ENCODE results near the gene RBM22.

RBM22 gene

DNA sequence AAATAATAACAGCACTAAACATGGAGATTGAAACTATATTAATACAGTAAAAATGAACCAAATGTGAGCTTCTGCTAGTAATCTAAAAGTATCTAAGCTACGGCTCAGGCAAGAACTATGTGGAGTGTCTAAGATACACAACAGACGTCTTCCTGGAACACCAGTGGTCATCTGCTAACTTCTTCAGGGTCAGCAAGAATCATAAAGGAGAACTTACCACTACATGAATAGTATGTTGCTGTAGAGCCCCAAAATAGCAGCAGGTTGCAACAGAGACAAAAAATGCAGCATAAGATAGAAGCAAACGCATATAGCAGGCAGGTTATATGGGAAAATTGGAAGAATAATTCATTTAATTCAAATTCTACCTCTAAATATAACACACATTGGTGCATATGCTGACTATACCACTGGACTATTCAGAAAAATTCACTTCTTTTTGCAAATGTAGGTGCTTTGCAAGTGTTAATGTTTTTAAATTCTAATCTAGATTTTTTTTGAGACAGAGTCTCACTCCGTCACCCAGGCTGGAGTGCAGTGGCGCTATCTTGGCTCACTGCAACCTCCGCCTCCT lies 30.9 kb upstream of the RBM22 start:
- DNase-seq (ENCODE audit: low read depth) = no peak
- no peak overlapping the region for H3K4me3 ChIP-seq (ENCODE audit: control insufficient read depth, low read depth, low read length)
- TF ChIP-seq, protein P1, sequence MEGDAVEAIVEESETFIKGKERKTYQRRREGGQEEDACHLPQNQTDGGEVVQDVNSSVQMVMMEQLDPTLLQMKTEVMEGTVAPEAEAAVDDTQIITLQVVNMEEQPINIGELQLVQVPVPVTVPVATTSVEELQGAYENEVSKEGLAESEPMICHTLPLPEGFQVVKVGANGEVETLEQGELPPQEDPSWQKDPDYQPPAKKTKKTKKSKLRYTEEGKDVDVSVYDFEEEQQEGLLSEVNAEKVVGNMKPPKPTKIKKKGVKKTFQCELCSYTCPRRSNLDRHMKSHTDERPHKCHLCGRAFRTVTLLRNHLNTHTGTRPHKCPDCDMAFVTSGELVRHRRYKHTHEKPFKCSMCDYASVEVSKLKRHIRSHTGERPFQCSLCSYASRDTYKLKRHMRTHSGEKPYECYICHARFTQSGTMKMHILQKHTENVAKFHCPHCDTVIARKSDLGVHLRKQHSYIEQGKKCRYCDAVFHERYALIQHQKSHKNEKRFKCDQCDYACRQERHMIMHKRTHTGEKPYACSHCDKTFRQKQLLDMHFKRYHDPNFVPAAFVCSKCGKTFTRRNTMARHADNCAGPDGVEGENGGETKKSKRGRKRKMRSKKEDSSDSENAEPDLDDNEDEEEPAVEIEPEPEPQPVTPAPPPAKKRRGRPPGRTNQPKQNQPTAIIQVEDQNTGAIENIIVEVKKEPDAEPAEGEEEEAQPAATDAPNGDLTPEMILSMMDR (conservative IDR thresholded peaks at IDR 0.05; ENCODE audit: control insufficient read depth, insufficient read depth, low read depth, low read length) = no peak

DNA sequence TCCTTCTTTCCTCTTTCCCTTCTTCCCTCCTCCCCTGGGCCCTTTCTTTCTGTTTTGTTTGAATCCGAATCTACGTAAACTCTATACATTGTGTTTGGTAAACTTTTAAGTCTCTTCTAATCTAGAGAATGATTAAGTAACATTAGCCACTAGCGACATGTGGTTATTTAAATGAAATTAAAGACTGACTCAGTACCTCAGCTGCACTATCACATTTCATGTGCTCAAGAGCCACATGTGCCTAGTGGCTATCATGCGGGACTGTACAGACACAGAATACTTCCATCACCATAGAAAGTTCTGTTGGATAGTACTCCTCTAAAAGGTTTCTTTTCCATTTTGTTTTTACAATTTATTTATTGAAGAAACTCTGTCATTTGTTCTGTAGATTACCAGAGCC lies 29.0 kb upstream of the RBM22 start:
- TF ChIP-seq, protein P1 (conservative IDR thresholded peaks at IDR 0.05; ENCODE audit: control insufficient read depth, insufficient read depth, low read depth, low read length) = no peak
- DNase-seq (ENCODE audit: low read depth) = no peak
- no peak overlapping the region for H3K4me3 ChIP-seq (ENCODE audit: control insufficient read depth, low read depth, low read length)

DNA sequence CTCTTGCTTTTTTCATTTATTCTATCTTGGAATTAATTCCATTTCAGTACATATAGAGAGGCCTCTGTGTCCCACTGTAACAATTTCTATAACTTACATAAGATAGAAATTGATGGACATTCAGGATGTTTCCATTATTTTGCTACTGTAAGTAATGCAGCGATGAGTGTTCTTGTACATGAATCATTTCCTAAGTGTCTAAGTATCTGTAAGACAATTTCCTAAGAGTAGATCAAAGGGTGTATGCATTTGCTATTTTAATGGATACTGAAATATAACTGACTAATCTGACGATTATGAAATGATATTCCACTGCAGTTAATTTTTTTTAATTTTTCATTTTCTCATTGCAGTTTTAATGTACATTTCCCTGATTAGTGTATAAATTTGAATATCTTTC lies 23.0 kb upstream of the RBM22 start:
- TF ChIP-seq, protein P1 (conservative IDR thresholded peaks at IDR 0.05; ENCODE audit: control insufficient read depth, insufficient read depth, low read depth, low read length) = no peak
- no peak overlapping the region for H3K4me3 ChIP-seq (ENCODE audit: control insufficient read depth, low read depth, low read length)
- peak; percentile 18 for DNase-seq (ENCODE audit: low read depth)

DNA sequence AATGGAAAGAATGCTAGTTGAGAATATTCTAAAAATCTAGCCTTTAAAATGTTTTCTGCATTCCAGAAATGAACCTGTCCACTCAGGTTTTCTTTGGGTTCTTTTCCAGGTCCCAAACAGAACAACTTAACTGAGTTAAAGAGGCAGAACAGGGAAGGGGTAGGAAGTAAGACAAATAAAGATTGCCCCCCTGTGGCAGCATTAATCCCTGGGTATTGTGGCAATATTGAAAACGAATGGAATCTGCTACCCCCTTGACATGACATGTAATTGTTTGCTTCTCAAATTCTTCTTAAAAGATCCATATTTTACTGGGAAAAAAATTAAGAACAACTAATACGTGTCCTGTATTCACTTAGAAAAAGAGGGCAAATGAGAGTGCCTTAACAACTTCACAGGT lies 9.3 kb upstream of the RBM22 start:
- DNase-seq (ENCODE audit: low read depth) = no peak
- TF ChIP-seq, protein P1 (conservative IDR thresholded peaks at IDR 0.05; ENCODE audit: control insufficient read depth, insufficient read depth, low read depth, low read length) = peak; percentile 23
- no peak overlapping the region for H3K4me3 ChIP-seq (ENCODE audit: control insufficient read depth, low read depth, low read length)

DNA sequence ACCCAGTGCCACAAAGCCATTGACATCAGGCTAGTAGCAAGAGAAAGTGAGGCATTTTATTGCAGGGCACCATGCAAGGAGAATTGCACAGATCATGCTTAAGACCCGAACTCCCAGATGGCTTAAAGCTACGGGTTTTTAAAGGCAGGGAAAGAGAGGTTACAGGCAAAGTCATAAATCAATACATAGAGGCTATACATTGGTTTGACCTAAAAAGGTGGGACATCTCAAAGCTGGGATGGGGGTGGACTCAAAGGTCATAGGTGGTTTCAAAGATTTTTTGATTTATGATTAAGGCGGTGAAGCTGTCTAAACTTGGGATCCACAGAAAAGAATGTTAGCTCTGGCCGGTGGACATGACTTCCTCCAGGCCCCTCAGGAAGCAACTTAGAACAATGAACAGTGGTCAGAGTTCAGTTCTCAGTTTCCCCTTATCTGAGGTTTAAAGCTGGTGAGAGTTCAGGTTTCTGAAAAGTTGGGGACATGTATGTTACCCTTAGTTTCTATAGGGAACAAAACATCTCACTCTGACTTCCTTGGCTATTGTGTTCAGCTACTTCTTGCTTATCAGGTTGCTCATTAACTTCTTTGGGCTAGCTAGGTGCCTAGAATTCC lies 6.0 kb upstream of the RBM22 start:
- TF ChIP-seq, protein P1 (conservative IDR thresholded peaks at IDR 0.05; ENCODE audit: control insufficient read depth, insufficient read depth, low read depth, low read length) = no peak

DNA sequence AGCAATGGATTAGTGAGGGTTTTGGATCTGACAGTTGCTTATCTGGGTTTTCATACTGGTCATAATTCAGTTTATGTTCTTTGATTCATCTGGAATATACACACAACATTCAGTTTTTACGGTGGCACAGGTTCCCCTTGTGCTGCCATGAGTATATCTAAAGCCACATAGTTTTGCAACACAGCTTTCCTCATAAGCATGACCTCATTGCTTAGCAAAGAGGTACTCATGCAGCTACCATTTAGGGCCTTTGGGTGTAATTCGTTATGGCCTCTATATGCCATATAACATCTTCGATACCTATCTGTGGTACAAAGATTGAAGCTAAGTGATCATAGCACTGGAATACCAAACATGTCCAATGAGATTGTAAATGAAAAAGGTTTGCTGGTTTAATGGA lies 2.9 kb upstream of the RBM22 start:
- TF ChIP-seq, protein P1 (conservative IDR thresholded peaks at IDR 0.05; ENCODE audit: control insufficient read depth, insufficient read depth, low read depth, low read length) = no peak
- no peak overlapping the region for H3K4me3 ChIP-seq (ENCODE audit: control insufficient read depth, low read depth, low read length)
- peak; percentile 35 for DNase-seq (ENCODE audit: low read depth)

More for the DNA sequence above, 6.0 kb upstream of the RBM22 start:
- no peak for DNase-seq (ENCODE audit: low read depth)
- no peak overlapping the region for H3K4me3 ChIP-seq (ENCODE audit: control insufficient read depth, low read depth, low read length)
